DOHH2 (cell line): ENCODE measurements around the gene STING1.

Source experiments
- EZH2phosphoT487 ChIP-seq: fragments of 200-600 bp; sonication (generic); IDR thresholded peaks from 2 replicates; pipeline ENCODE4 v1.6.1; 2017; ENCODE audit warnings: borderline replicate concordance, mild to moderate bottlenecking, antibody characterized with exemption, low read length, moderate library complexity, mixed read lengths
- TF ChIP-seq, protein P1 (sequence below): fragments of 200-600 bp; sonication (generic); IDR thresholded peaks from one replicate; pipeline ENCODE4 v1.5.1; 2014; ENCODE audit warnings: antibody characterized with exemption, mild to moderate bottlenecking, low read depth, low read length; ENCODE audit not compliant: poor library complexity, severe bottlenecking

DNA sequence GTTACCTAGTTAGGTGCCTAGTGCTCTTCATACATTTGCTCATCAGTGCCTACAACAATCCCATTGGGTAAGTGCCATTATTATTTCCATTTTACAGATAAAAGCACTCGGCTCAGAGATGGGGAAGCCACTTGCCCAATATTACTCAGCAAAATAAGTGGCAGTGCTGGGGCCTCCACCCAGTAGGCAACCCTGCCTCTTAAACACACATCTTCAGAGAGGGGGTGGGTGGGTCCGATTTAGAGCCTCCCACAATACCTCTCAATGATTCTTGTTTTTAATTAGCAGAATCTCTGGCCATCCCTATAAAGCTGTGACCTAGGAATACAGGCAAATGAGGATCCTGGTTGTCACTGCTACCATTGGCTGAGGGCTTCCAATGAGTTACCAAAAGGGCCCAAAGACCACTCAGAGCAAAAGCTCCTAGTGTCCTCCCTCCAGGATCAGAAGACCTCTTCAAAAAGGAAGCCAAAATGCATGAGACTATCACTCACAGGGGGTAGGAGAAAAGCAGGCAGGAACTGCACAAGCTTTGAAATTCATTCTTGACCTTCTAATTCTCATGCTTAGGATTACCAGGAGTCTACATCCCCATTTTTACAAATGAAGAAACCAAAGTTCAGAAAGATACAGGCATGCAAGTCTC is 42.5 kb upstream of the STING1 start:
- TF ChIP-seq, protein P1, sequence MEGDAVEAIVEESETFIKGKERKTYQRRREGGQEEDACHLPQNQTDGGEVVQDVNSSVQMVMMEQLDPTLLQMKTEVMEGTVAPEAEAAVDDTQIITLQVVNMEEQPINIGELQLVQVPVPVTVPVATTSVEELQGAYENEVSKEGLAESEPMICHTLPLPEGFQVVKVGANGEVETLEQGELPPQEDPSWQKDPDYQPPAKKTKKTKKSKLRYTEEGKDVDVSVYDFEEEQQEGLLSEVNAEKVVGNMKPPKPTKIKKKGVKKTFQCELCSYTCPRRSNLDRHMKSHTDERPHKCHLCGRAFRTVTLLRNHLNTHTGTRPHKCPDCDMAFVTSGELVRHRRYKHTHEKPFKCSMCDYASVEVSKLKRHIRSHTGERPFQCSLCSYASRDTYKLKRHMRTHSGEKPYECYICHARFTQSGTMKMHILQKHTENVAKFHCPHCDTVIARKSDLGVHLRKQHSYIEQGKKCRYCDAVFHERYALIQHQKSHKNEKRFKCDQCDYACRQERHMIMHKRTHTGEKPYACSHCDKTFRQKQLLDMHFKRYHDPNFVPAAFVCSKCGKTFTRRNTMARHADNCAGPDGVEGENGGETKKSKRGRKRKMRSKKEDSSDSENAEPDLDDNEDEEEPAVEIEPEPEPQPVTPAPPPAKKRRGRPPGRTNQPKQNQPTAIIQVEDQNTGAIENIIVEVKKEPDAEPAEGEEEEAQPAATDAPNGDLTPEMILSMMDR = no peak
- TF ChIP-seq EZH2phosphoT487 = no peak
